K562 (cell line): ENCODE results near the gene HYAL3. TPM values are rescaled to one million over a fixed set of nuclear protein-coding genes. Genes with fewer than 3 reads are reported as not detected.
A peak's percentile ranks its signal among the peaks of the same experiment; 100 is the strongest.

Source experiments
- ATF4 ChIP-seq: fragments of 450-650 bp; formaldehyde crosslinking; IDR thresholded peaks from 2 replicates; pipeline ENCODE4 v1.4.0; 2022; ENCODE audit warnings: mild to moderate bottlenecking, moderate library complexity
- BACH1 ChIP-seq: fragments of 200-800 bp; sonication (Bioruptor generic); IDR thresholded peaks from 2 replicates; pipeline ENCODE4 v1.6.1; 2016; ENCODE audit warnings: missing genetic modification characterization, missing compliant biosample characterization
- CREB3 ChIP-seq: fragments of 450-650 bp; conservative IDR thresholded peaks from 2 replicates; pipeline ENCODE4 v1.6.1; 2016; ENCODE audit warnings: missing genetic modification characterization, low read depth, mild to moderate bottlenecking, missing compliant biosample characterization, moderate library complexity
- DIDO1 ChIP-seq: fragments of 450-650 bp; IDR thresholded peaks from 2 replicates; pipeline ENCODE4 v1.6.1; 2016; ENCODE audit warnings: low read depth, missing biosample characterization, missing genetic modification characterization
- DMBX1 ChIP-seq: fragments of 250-450 bp; sonication (Bioruptor Pico); IDR thresholded peaks from 2 replicates; pipeline ENCODE4 v1.8.0; 2022; ENCODE audit warnings: inconsistent platforms, mild to moderate bottlenecking, moderate library complexity, borderline replicate concordance
- EGR1 ChIP-seq: fragments of 450-650 bp; conservative IDR thresholded peaks from 2 replicates; pipeline ENCODE4 v1.6.1; 2017; ENCODE audit warnings: mild to moderate bottlenecking
- GATAD2B ChIP-seq: fragments of 450-650 bp; IDR thresholded peaks from 2 replicates; pipeline ENCODE4 v1.6.1; 2017; ENCODE audit warnings: mild to moderate bottlenecking, borderline replicate concordance
- GTF2F1 ChIP-seq: IDR thresholded peaks from 2 replicates; pipeline ENCODE4 v1.6.1; 2011; ENCODE audit warnings: low read depth, low read length, improper control_type of control experiment
- HDAC1 ChIP-seq, 2 experiments: fragments of 450-650 bp; IDR thresholded peaks; 2 replicates each; pipeline ENCODE4 v1.6.1; 2016 to 2017; ENCODE audit warnings: inconsistent platforms in 1 of 2, mild to moderate bottlenecking in 1 of 2, moderate library complexity in 1 of 2
- HNRNPLL ChIP-seq: fragments of 200-400 bp; formaldehyde crosslinking; IDR thresholded peaks from 2 replicates; pipeline ENCODE4 v1.6.1; 2017; ENCODE audit warnings: low read length, low read depth, mild to moderate bottlenecking; ENCODE audit not compliant: poor library complexity, severe bottlenecking
- MAFG ChIP-seq: fragments of 450-650 bp; conservative IDR thresholded peaks from 2 replicates; pipeline ENCODE4 v1.6.1; 2016; ENCODE audit warnings: missing genetic modification characterization, missing compliant biosample characterization
- MXI1 ChIP-seq: IDR thresholded peaks from 2 replicates; pipeline ENCODE4 v1.6.1; 2011; ENCODE audit warnings: low read depth, mild to moderate bottlenecking, improper control_type of control experiment, low read length
- NRF1 ChIP-seq, 2 experiments: fragments of 450-650 bp; IDR thresholded peaks in 1 of 2; conservative IDR thresholded peaks in 1 of 2; 2 replicates each; pipeline ENCODE4 v1.6.1; 2014; ENCODE audit warnings: mild to moderate bottlenecking in 2 of 2
- RB1 ChIP-seq: fragments of 450-650 bp; IDR thresholded peaks from 2 replicates; pipeline ENCODE4 v1.6.1; 2017; ENCODE audit warnings: low read depth, mild to moderate bottlenecking
- RBFOX2 ChIP-seq: fragments of 200-400 bp; formaldehyde crosslinking; IDR thresholded peaks from 2 replicates; pipeline ENCODE4 v1.6.1; 2017; ENCODE audit warnings: low read depth, mild to moderate bottlenecking, low read length, moderate library complexity
- SIX5 ChIP-seq, 2 experiments: IDR thresholded peaks; 2 replicates each; pipeline ENCODE4 v1.6.1; 2011; ENCODE audit warnings: low read length in 2 of 2, borderline replicate concordance in 1 of 2, low read depth in 1 of 2, mild to moderate bottlenecking in 1 of 2, moderate library complexity in 1 of 2; ENCODE audit not compliant: insufficient read depth in 1 of 2
- SP1 ChIP-seq: sonication (generic); formaldehyde crosslinking; IDR thresholded peaks from 2 replicates; pipeline ENCODE4 v1.8.1; 2022; ENCODE audit warnings: mild to moderate bottlenecking, missing genetic modification reagents
- TCFL5 ChIP-seq: fragments of 250-450 bp; sonication (Bioruptor Pico); conservative IDR thresholded peaks from 2 replicates; pipeline ENCODE4 v1.6.1; 2021; ENCODE audit warnings: mild to moderate bottlenecking, moderate library complexity, matching md5 sums
- ZNF134 ChIP-seq: fragments of 250-450 bp; sonication (Bioruptor Pico); conservative IDR thresholded peaks from 2 replicates; pipeline ENCODE4 v1.4.0; 2020
- ZNF175 ChIP-seq: fragments of 200-800 bp; sonication (Bioruptor generic); IDR thresholded peaks from 2 replicates; pipeline ENCODE4 v1.6.1; 2016; ENCODE audit warnings: low read depth, mild to moderate bottlenecking, missing genetic modification characterization, missing compliant biosample characterization
- polyA plus RNA-seq, 8 experiments: library from polyadenylated mRNA; depleted of rRNA in 4 of 8; stranded (reverse) in 5 of 8; unstranded in 3 of 8; fragments of >200 nt; fragmentation: Nextera tagmentation in 2 of 8; fragmentation: Illumina TruSeq in 1 of 8; extraction: Ambion mirVana in 2 of 8; extraction: Trizol in 1 of 8; gene quantifications; 2 replicates each; pipeline versions ENCODE4 v1.2.1 to v1.2.3, GENCODE V29; 2011 to 2014; ENCODE audit warnings: inconsistent platforms in 1 of 8, missing spikeins in 1 of 8
- total RNA-seq, 7 experiments: library from RNA; depleted of rRNA in 6 of 7; stranded (reverse); fragments of >200 nt in 6 of 7; fragmentation: Illumina TruSeq in 2 of 7; extraction: Trizol in 2 of 7; gene quantifications; 2 replicates each; pipeline versions ENCODE4 v1.2.1 to v1.2.3, GENCODE V29; 2011 to 2021; ENCODE audit warnings: low replicate concordance in 1 of 7
- TF ChIP-seq, protein P1 (sequence below): fragments of 250-450 bp; sonication (Bioruptor Pico); IDR thresholded peaks from 2 replicates; pipeline ENCODE4 v1.4.0; 2020; ENCODE audit warnings: mild to moderate bottlenecking, moderate library complexity

HYAL3 gene
- total and polyA plus RNA-seq, 9 of the 15 experiments (the other 6 are each of a cell fraction or from before 2014, with no cell fraction given): 0.38 to 9.1 (median 6.8) TPM

DNA sequence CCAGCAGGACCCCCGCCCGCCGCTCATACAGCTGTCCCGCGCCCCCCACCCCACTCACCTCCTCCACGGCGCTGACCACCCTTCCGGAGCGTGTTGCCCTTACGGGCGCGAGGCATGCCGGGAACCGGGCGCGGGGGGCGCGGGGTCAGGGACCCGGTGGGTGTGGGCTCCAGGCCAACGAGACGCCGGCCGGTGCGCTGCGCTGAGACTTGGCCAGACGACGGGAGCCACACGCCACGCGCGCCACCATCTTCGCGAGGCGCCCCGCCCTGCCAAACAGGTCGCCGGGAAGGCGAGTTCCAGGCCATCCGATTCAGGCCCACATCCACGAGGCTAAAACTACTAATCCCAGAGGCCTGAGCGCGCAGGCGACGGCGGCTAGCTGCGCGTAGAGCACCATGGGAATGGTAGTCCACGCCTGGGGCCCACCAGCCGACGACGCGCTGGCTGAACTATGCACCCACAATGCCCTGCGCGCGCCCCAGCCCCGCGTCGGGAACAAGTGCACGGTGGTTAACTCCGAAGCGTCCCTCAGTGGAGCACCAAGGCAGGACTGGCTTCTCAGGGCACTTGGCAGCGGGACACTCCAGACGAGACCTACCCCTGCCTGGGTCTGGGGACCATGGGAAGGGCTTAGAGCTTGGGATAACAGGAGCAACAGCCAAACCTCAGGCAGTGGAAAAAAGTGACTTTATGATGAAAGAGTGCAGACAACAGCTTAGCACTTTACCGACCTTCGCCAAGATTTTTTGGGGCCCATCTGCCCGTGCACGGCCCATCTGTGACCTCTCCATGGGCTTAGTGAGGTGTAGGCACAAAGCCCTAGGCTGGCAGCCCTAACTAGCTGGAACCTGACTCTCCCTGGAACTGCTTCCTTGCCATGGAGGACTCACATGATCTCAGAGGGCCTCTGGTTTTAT lies 6.8 kb downstream of the HYAL3 start, which contains the start of gene IFRD2 (continued):
- TF ChIP-seq MAFG (tag) (no peak), EGR1 (peak; percentile 29; the same call in 1 of the 2 replicates), SIX5 (IDR thresholded peaks at IDR 0.05; ENCODE audit: borderline replicate concordance in 1 of 2, insufficient read depth in 1 of 2, low read depth in 1 of 2, low read length in 2 of 2) (peak; percentile 100), ZNF134 (CRISPR knock-in tag) (peak; percentile 79), ZNF175 (CRISPR knock-in tag) (peak; percentile 94), GTF2F1 (0 out of 2 replicates have a peak, but pooled peaks have one; percentile 39), GATAD2B (no peak), TCFL5 (CRISPR knock-in tag) (0 out of 2 replicates have a peak, but pooled peaks have one; percentile 18), MXI1 (peak; percentile 90), SP1 (peak; percentile 97), DMBX1 (CRISPR knock-in tag) (peak; percentile 94), BACH1 (tag) (peak; percentile 85; the same call in 1 of the 2 replicates), HDAC1 (IDR thresholded peaks at IDR 0.05) (peak in 1 of 2 experiments; percentile 84; a peak in 2 of 4 replicates), RBFOX2 (peak; percentile 86), RB1 (peak; percentile 69), HNRNPLL (no peak), DIDO1 (tag) (peak; percentile 67; the same call in 1 of the 2 replicates), NRF1 (conservative IDR thresholded peaks at IDR 0.05 in 1 of 2, IDR thresholded peaks at IDR 0.05 in 1 of 2) (peak; percentile 87 to 90), ATF4 (CRISPR knock-in tag) (peak; percentile 72), CREB3 (tag) (peak; percentile 84)
- TF ChIP-seq, protein P1, sequence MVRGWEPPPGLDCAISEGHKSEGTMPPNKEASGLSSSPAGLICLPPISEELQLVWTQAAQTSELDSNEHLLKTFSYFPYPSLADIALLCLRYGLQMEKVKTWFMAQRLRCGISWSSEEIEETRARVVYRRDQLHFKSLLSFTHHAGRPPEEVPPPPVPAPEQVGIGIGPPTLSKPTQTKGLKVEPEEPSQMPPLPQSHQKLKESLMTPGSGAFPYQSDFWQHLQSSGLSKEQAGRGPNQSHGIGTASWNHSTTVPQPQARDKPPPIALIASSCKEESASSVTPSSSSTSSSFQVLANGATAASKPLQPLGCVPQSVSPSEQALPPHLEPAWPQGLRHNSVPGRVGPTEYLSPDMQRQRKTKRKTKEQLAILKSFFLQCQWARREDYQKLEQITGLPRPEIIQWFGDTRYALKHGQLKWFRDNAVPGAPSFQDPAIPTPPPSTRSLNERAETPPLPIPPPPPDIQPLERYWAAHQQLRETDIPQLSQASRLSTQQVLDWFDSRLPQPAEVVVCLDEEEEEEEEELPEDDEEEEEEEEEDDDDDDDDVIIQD: no peak
